ENCODE results near the gene EP400.

GRCh38 chr12:132025526-132025925 lies 75.8 kb downstream of the EP400 start:
- TF ChIP-seq POLR2A (IDR thresholded peaks at IDR 0.05): no peak
- no peak for TF ChIP-seq CTCF (IDR thresholded peaks at IDR 0.05)
- TF ChIP-seq EP300 (IDR thresholded peaks at IDR 0.05): no peak
